H9 (cell line): ENCODE data around the gene CTSH. TPM values are rescaled to one million over a fixed set of nuclear protein-coding genes. Genes with fewer than 3 reads are reported as not detected.

Experiments used
- DNase-seq: peaks from one replicate; pipeline ENCODE4 v3.0.0-alpha.2; 2017
- H2AFZ ChIP-seq: one replicate; pipeline ENCODE4 v1.6.1; 2013; ENCODE audit warnings: mild to moderate bottlenecking, low read length, control low read depth, moderate library complexity
- H2AK5ac ChIP-seq: 2 replicates; pipeline ENCODE4 v1.6.1; 2013; ENCODE audit warnings: low read length, control low read depth, mixed read lengths; ENCODE audit not compliant: insufficient read length
- H2BK120ac ChIP-seq: one replicate; pipeline ENCODE4 v1.6.1; 2013; ENCODE audit warnings: low read depth, mild to moderate bottlenecking, low read length, control low read depth, inconsistent platforms; ENCODE audit not compliant: poor library complexity, severe bottlenecking
- H2BK12ac ChIP-seq: 2 replicates; pipeline ENCODE4 v1.6.1; 2013; ENCODE audit warnings: low read length, control low read depth, mixed read lengths, low read depth; ENCODE audit not compliant: insufficient read length
- H2BK15ac ChIP-seq: 2 replicates; pipeline ENCODE4 v1.6.1; 2013; ENCODE audit warnings: low read depth, low read length, control low read depth
- H2BK20ac ChIP-seq: one replicate; pipeline ENCODE4 v1.6.1; 2013; ENCODE audit warnings: low read depth, mild to moderate bottlenecking, low read length, control low read depth, inconsistent platforms; ENCODE audit not compliant: poor library complexity, severe bottlenecking
- H2BK5ac ChIP-seq: 2 replicates; pipeline ENCODE4 v1.6.1; 2013; ENCODE audit warnings: low read length, control low read depth, mixed read lengths; ENCODE audit not compliant: insufficient read length
- H3K14ac ChIP-seq: 2 replicates; pipeline ENCODE4 v1.6.1; 2013; ENCODE audit warnings: low read length, control low read depth; ENCODE audit not compliant: insufficient read depth
- H3K18ac ChIP-seq: 2 replicates; pipeline ENCODE4 v1.6.1; 2013; ENCODE audit warnings: low read depth, mild to moderate bottlenecking, mixed read lengths, low read length, control low read depth; ENCODE audit not compliant: insufficient read length
- H3K23ac ChIP-seq: 2 replicates; pipeline ENCODE4 v1.6.1; 2013; ENCODE audit warnings: low read length, control low read depth, mixed read lengths, low read depth; ENCODE audit not compliant: insufficient read length
- H3K23me2 ChIP-seq: 2 replicates; pipeline ENCODE4 v1.6.1; 2013; ENCODE audit warnings: low read depth, mild to moderate bottlenecking, mixed read lengths, low read length, control low read depth; ENCODE audit not compliant: insufficient read length, poor library complexity, severe bottlenecking
- H3K27ac ChIP-seq: 2 replicates; pipeline ENCODE4 v1.5.1; 2013; ENCODE audit warnings: low read length, control low read depth, mixed read lengths, low read depth; ENCODE audit not compliant: insufficient read length
- H3K27me3 ChIP-seq: 2 replicates; pipeline ENCODE4 v1.6.1; 2013; ENCODE audit warnings: low read length, control low read depth, inconsistent platforms; ENCODE audit not compliant: insufficient read depth
- H3K4ac ChIP-seq: 2 replicates; pipeline ENCODE4 v1.6.1; 2013; ENCODE audit warnings: low read depth, mild to moderate bottlenecking, control low read depth, inconsistent platforms, low read length, moderate library complexity
- H3K4me1 ChIP-seq: 2 replicates; pipeline ENCODE4 v1.6.1; 2013; ENCODE audit warnings: low read length, control low read depth, inconsistent platforms; ENCODE audit not compliant: insufficient read depth
- H3K4me2 ChIP-seq: 2 replicates; pipeline ENCODE4 v1.6.1; 2013; ENCODE audit warnings: low read length, control low read depth, mixed read lengths; ENCODE audit not compliant: insufficient read length, insufficient read depth
- H3K56ac ChIP-seq: 2 replicates; pipeline ENCODE4 v1.6.1; 2013; ENCODE audit warnings: low read depth, mild to moderate bottlenecking, mixed read lengths, low read length, control low read depth; ENCODE audit not compliant: insufficient read length
- H3K79me1 ChIP-seq: 2 replicates; pipeline ENCODE4 v1.6.1; 2013; ENCODE audit warnings: low read depth, mild to moderate bottlenecking, moderate library complexity, low read length, control low read depth, inconsistent platforms; ENCODE audit not compliant: insufficient read depth, poor library complexity, severe bottlenecking
- H3K79me2 ChIP-seq: 2 replicates; pipeline ENCODE4 v1.6.1; 2013; ENCODE audit warnings: low read length, control low read depth, inconsistent platforms; ENCODE audit not compliant: insufficient read depth
- H3K9ac ChIP-seq: 2 replicates; pipeline ENCODE4 v1.6.1; 2013; ENCODE audit warnings: low read length, control low read depth, mixed read lengths; ENCODE audit not compliant: insufficient read length; ENCODE audit errors: extremely low read depth
- H3K9me3 ChIP-seq: one replicate; pipeline ENCODE4 v1.6.1; 2013; ENCODE audit warnings: low read depth, low read length, inconsistent platforms; ENCODE audit not compliant: control insufficient read depth
- H3T11ph ChIP-seq: one replicate; pipeline ENCODE4 v1.6.1; 2013; ENCODE audit warnings: mild to moderate bottlenecking, low read length, control low read depth, inconsistent platforms
- H4K20me1 ChIP-seq: one replicate; pipeline ENCODE4 v1.6.1; 2013; ENCODE audit not compliant: control insufficient read depth, insufficient read length, insufficient read depth
- H4K5ac ChIP-seq: 2 replicates; pipeline ENCODE4 v1.6.1; 2013; ENCODE audit warnings: low read depth, mild to moderate bottlenecking, mixed read lengths, low read length, control low read depth; ENCODE audit not compliant: insufficient read length
- H4K8ac ChIP-seq: replicated peaks from 2 replicates; pipeline ENCODE4 v1.6.1; 2013; ENCODE audit warnings: low read length, control low read depth, mixed read lengths, low read depth; ENCODE audit not compliant: insufficient read length
- H4K91ac ChIP-seq: 2 replicates; pipeline ENCODE4 v1.6.1; 2013; ENCODE audit warnings: low read depth, mild to moderate bottlenecking, moderate library complexity, mixed read lengths, low read length, control low read depth; ENCODE audit not compliant: insufficient read length
- H3K27ac Mint-ChIP-seq, 3 experiments: 2 replicates in 2 of 3; 3 replicates in 1 of 3; pipeline ENCODE4 v1.8.0; 2020 to 2021; ENCODE audit warnings: mixed read lengths in 3 of 3, mild to moderate bottlenecking in 1 of 3, moderate library complexity in 1 of 3
- H3K27me3 Mint-ChIP-seq: 2 replicates; pipeline ENCODE4 v1.8.0; 2021; ENCODE audit warnings: low read depth, mild to moderate bottlenecking, moderate library complexity, mixed read lengths
- H3K36me3 Mint-ChIP-seq, 3 experiments: 2 replicates in 2 of 3; 3 replicates in 1 of 3; pipeline ENCODE4 v1.8.0; 2020 to 2021; ENCODE audit warnings: low read depth in 3 of 3, mixed read lengths in 3 of 3; ENCODE audit not compliant: insufficient read depth in 1 of 3
- H3K4me1 Mint-ChIP-seq, 2 experiments: 2 replicates each; pipeline ENCODE4 v1.8.0; 2020; ENCODE audit warnings: mixed read lengths in 2 of 2
- H3K4me3 Mint-ChIP-seq, 2 experiments: 2 replicates in 1 of 2; 3 replicates in 1 of 2; pipeline ENCODE4 v1.8.0; 2020 to 2021; ENCODE audit warnings: mild to moderate bottlenecking in 2 of 2, mixed read lengths in 2 of 2, moderate library complexity in 1 of 2
- H3K9me3 Mint-ChIP-seq, 2 experiments: 2 replicates in 1 of 2; 3 replicates in 1 of 2; pipeline ENCODE4 v1.8.0; 2020; ENCODE audit warnings: mild to moderate bottlenecking in 2 of 2, mixed read lengths in 2 of 2, moderate library complexity in 1 of 2
- WGBS: extraction: QIAGEN DNeasy Blood & Tissue Kit; methylation state at CpG from one replicate; pipeline ENCODE4 v1.1.7; 2013; ENCODE audit warnings: missing lambda C conversion rate, low lambda C conversion rate, mixed read lengths; ENCODE audit not compliant: insufficient read length; ENCODE audit errors: extremely low coverage; 5-methylcytosine and 5-hydroxymethylcytosine counted together
- total RNA-seq: library from RNA; stranded (reverse); gene quantifications from 2 replicates; pipeline ENCODE4 v1.2.1, GENCODE V29; 2021
- TF ChIP-seq, protein P1 (sequence below): fragments of 200-600 bp; sonication (generic); conservative IDR thresholded peaks from 3 replicates; pipeline ENCODE4 v1.8.0; 2021; ENCODE audit warnings: antibody characterized with exemption, mild to moderate bottlenecking

Gene CTSH
- total RNA-seq, 1 experiment from 2014 or later: 15.5 TPM

DNA sequence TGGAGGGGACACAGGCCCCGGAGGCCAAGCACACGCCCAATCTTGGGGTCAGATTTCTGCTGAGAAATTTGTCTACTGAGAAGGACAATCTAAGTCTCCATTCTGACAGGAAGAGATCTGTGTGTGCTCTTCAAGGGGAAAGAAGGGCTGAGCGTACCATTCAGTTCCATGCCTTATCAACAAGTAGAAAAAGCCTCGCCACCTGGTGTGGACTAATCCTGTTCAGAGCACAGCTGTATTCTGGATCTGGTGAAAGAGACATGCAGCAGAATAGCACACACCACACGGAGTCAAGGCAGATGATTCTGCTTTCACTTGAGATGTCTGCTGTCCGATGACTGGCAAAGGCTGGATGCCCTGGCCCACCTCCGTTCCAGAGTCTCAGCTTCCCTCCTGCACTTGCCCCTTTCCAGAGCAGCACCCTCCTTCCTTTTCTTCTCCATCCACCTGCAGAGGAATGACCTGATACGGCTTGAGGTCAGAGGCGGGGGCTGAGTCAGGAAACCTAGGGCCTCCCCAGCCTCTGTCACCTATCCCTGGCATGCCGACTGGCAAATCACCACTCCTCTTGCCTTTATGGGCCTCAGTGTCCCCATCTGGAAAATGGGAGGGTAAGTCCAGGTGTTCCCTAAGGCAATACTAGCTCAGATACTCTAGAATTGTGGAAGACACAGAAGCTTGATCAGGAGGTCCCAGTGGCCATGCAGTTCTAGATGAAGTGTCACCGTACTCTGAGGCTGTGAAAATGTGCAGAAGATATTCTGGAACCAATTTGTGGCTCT lies 36.9 kb upstream of the CTSH start:
- no peaks in the 10 kb centered on the region for H3K9me3 Mint-ChIP-seq

More for the DNA sequence above, 36.9 kb upstream of the CTSH start:
- H3K27me3 Mint-ChIP-seq: peaks cover 32% of the 10 kb centered on the region
- no peaks in the 10 kb centered on the region for H3K23me2 ChIP-seq
- no peaks in the 10 kb centered on the region; a peak in 1 of 7 replicates for H3K36me3 Mint-ChIP-seq
- H3K79me2 ChIP-seq: no peaks in the 10 kb centered on the region
- H2BK20ac ChIP-seq: no peak overlapping the region
- H4K91ac ChIP-seq: no peak overlapping the region
- no CpG with 5 or more reads among the region's 11 CpGs for WGBS
- H2BK5ac ChIP-seq: no peak overlapping the region
- no peak overlapping the region for H3T11ph ChIP-seq
- no peak overlapping the region for H3K23ac ChIP-seq
- H3K9me3 ChIP-seq: no peaks in the 10 kb centered on the region
- peaks cover 0 to 20% of the 10 kb centered on the region in 2 experiments; a peak in 3 of 4 replicates for H3K4me1 Mint-ChIP-seq
- no peak overlapping the region for H3K4me3 Mint-ChIP-seq
- no peak overlapping the region for H2BK120ac ChIP-seq
- no peak overlapping the region for H3K4ac ChIP-seq
- H4K5ac ChIP-seq: no peak overlapping the region
- H3K9ac ChIP-seq: no peak overlapping the region
- H2BK15ac ChIP-seq: no peak overlapping the region
- H2BK12ac ChIP-seq: no peak overlapping the region
- TF ChIP-seq, protein P1, sequence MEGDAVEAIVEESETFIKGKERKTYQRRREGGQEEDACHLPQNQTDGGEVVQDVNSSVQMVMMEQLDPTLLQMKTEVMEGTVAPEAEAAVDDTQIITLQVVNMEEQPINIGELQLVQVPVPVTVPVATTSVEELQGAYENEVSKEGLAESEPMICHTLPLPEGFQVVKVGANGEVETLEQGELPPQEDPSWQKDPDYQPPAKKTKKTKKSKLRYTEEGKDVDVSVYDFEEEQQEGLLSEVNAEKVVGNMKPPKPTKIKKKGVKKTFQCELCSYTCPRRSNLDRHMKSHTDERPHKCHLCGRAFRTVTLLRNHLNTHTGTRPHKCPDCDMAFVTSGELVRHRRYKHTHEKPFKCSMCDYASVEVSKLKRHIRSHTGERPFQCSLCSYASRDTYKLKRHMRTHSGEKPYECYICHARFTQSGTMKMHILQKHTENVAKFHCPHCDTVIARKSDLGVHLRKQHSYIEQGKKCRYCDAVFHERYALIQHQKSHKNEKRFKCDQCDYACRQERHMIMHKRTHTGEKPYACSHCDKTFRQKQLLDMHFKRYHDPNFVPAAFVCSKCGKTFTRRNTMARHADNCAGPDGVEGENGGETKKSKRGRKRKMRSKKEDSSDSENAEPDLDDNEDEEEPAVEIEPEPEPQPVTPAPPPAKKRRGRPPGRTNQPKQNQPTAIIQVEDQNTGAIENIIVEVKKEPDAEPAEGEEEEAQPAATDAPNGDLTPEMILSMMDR: no peak
- no peak overlapping the region for H3K27ac Mint-ChIP-seq
- no peaks in the 10 kb centered on the region for H3K79me1 ChIP-seq
- no peak overlapping the region for H3K27ac ChIP-seq
- no peaks in the 10 kb centered on the region for H4K20me1 ChIP-seq
- H3K4me2 ChIP-seq: no peak overlapping the region
- DNase-seq: no peak
- H3K14ac ChIP-seq: no peak overlapping the region
- H3K4me1 ChIP-seq: no peaks in the 10 kb centered on the region
- no peak overlapping the region for H3K18ac ChIP-seq
- H3K27me3 ChIP-seq: no peaks in the 10 kb centered on the region
- H2AK5ac ChIP-seq: no peak overlapping the region
- H4K8ac ChIP-seq: no peak overlapping the region
- no peak overlapping the region for H3K56ac ChIP-seq
- H2AFZ ChIP-seq: no peak overlapping the region
